ENCODE data around the gene LRCH4.

LRCH4 gene

DNA sequence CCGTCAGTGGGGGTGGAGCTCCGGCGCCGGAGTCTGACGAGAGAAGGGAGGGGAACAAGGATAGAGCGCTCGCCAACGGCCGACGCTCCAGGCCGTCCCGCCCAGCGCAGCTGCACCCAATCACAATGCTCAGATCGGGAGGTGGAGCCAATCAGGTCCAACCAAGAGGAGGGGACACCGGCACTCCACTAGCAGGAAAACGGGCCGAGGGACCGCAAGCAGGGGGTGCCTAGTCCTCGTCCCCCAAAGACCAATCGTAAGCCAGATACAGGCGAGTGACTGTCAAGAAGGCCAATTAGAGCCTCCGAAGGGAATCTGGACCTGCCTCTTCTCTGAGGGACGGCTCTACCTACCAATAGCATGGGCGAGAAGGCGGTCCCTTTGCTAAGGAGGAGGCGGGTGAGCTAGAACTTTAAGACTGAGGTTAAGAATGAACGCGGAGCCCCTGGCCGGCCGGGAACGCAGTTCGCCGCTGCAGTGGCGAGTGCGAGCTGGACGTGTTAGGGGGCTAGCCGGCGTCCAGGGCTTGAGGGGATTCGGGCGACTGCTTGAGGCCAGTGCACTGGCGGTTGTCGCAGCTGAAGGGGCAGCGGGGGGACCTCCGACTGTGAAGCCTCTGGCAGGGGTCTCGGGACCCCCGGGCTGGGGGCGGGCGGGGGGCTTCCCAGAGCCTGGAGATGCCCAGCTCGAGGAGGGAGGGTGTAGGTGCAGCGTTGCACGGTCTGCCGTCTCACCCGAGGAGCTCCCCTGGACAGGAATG, 517 bp upstream of the LRCH4 start, which contains the start of gene FBXO24:
Gene FBXO24 (plus strand): TSS at position 63 of the 760 bp plus-strand sequence. CDS start 298 bp downstream, at position 361.
- DNase-seq (ENCODE audit: low read depth): peak; percentile 100
- peak within 1 kb of the TSS; percentile 80 for H3K4me3 ChIP-seq (replicated peaks; ENCODE audit: low read depth, low read length)
- TF ChIP-seq, protein P1, sequence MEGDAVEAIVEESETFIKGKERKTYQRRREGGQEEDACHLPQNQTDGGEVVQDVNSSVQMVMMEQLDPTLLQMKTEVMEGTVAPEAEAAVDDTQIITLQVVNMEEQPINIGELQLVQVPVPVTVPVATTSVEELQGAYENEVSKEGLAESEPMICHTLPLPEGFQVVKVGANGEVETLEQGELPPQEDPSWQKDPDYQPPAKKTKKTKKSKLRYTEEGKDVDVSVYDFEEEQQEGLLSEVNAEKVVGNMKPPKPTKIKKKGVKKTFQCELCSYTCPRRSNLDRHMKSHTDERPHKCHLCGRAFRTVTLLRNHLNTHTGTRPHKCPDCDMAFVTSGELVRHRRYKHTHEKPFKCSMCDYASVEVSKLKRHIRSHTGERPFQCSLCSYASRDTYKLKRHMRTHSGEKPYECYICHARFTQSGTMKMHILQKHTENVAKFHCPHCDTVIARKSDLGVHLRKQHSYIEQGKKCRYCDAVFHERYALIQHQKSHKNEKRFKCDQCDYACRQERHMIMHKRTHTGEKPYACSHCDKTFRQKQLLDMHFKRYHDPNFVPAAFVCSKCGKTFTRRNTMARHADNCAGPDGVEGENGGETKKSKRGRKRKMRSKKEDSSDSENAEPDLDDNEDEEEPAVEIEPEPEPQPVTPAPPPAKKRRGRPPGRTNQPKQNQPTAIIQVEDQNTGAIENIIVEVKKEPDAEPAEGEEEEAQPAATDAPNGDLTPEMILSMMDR (IDR thresholded peaks at IDR 0.05; ENCODE audit: low read length, missing control alignments): no peak

DNA sequence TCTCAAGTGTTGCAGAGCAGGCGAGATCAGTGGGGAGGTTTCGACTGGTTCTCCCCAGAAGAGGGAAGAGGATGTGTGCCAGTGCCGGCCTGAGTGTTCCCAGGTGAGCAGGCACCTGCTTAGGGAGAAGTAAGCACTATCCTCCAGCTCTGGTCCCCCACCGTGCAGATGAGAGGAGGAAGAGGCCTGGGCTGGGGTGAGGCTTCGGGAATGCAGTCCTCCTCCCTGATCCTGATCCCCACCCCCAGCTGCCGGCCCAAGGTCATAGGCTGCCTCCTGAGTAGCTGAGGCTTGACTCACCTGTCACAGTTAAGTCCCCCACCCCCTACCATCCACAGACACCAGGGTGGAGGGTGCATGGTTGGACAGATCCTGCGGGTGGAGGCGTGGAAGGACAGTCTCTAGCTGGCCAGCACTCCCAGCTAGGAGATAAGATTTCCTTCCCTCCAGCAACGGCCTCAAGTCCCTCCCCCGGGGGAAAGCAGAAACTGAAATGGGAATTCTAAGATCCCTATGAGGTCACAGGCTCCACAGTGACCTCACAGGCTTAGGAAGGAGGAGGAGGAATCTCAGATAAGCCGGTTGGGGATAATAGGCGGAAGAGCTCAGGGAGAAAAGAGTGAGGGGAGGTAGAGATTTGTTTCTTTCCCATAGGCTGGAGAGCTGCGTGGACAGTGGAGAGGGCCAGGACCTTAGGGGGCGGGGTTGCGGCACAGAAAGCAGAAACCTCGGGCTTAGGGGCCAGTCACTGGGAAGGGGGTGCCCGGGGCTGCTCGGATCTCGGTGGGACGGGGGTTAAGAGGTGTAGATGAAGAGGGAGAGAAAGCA, 1.0 kb downstream of the LRCH4 start:
- peak; percentile 96 for DNase-seq (ENCODE audit: low read depth)
- TF ChIP-seq, protein P1 (IDR thresholded peaks at IDR 0.05; ENCODE audit: low read length, missing control alignments): no peak
- peak overlapping the region; percentile 80 for H3K4me3 ChIP-seq (replicated peaks; ENCODE audit: low read depth, low read length)

DNA sequence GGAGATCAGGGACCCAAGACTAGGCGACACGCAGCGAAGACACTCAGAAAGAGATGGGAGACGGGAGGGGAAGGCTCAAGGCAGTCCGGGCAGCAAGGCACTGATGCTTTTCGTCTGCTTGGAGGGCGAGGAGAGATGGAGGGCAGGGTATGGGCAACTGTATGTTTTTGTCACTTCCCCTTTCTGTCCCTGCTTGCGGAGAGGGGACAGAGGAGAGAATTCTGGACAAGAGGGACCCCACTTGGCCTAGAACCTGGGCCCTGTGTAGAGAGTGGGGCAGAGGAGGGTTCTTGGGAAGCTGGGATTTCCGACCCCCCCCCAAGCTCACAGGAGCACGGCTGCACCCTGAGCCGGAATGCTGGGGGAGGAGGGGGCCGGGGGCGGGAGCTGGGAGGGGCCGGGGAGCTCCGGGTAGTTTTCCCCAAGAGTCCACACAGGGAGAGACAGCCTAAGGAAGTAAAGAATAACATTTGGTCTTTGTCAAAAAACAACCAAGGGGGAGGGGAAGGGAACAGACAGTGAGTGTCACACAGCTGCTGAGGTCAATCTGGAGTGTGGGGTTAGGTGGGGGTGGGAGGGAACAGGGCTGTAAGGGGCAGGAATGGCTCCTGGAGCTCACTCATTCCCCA, 1.8 kb downstream of the LRCH4 start:
- DNase-seq (ENCODE audit: low read depth): peak; percentile 67
- TF ChIP-seq, protein P1 (IDR thresholded peaks at IDR 0.05; ENCODE audit: low read length, missing control alignments): no peak
- peak overlapping the region; percentile 80 for H3K4me3 ChIP-seq (replicated peaks; ENCODE audit: low read depth, low read length)

DNA sequence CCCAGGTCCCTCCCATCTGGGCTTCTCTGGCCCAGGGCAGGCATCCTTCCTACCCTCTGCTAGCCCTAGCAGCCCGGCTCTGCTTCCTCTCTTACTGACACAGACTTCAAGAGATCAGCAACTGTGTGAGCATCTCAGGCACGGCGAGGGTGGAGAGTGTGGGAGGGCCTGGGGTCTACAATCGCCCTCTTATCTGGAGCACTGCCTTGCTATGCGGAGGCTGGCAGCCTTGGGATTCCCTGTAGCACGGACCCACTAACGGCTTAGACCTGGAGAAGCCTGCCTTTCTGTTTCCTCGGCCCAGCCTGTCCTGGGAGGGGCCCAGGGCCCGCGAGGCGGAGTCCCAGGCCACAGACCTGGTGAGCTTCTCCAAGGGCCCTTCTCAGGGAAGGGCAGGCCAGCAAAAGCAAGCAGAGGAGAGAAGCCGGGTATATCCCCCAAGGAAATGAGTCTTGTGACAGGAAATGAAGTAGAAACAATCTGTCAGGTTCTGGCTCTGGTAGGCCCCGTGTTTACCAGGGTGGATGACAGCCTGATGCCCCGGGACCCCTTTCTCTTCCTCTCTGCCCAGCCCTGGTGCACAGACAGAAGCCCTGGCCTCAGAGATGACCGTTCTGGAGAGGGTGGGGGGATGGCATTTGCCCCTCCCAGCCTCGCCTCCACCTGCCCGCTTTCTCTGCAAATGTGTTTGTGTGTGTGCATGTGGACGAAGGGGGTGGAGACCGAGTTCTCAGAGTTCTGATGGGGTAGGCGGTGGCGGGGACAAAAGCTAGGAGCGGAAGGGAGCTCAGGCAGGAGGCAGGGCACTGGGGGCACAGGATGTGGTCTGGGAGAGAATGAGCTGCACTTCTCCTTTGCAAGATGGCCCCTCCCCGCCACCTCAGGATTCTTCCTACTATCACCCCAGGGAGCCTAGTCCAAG, 2.5 kb downstream of the LRCH4 start:
- peak overlapping the region; percentile 80 for H3K4me3 ChIP-seq (replicated peaks; ENCODE audit: low read depth, low read length)
- DNase-seq (ENCODE audit: low read depth): peak; percentile 77
- TF ChIP-seq, protein P1 (IDR thresholded peaks at IDR 0.05; ENCODE audit: low read length, missing control alignments): no peak

DNA sequence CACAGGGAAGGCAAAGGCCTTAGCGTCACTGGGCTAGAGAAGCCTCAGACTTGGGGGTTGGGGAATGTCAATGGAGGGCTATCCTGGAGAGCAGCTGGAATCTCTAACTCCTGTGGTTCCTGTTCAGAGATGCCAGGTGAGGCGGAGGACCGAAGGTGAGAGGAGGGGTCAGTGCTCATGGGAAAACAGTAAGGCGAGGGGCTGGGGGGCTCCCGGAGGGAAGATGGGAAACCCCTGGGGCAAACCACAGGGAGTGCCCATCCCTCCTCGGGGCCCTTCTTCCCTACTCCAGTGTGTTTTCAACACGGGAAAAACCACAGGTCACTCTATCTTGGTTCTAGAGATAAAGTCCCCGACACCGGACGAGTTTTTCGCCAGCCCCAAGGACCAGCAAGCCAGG, 3.3 kb downstream of the LRCH4 start:
- TF ChIP-seq, protein P1 (IDR thresholded peaks at IDR 0.05; ENCODE audit: low read length, missing control alignments): no peak
- peak overlapping the region; percentile 80 for H3K4me3 ChIP-seq (replicated peaks; ENCODE audit: low read depth, low read length)
- no peak for DNase-seq (ENCODE audit: low read depth)

DNA sequence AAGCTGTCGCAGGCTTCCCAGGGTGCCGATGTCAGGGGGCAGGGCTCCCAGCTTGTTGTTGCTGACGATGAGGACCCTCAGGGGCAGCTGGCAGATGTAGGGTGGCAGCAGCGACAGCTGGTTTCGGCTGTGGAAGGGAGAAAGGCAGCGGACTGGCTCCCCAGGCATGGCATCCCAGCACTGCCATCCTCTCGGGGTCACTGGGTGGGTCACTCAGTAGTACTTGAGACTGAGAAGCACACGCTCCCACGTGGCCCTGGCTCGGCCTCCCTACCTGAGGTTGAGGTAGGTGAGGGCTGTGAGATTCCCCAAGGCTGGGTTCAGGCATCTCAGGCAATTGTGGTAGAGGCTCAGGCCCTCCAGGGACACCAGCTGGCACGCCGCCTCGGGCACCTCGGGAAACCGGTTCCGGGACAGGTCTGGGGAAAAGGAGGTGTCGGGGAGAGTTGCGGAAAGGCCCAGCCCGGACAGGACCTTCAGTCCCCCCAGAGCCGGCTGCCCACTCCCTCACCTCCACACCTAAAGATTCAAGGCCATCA, 3.8 kb downstream of the LRCH4 start:
- TF ChIP-seq, protein P1 (IDR thresholded peaks at IDR 0.05; ENCODE audit: low read length, missing control alignments): no peak
- no peak for DNase-seq (ENCODE audit: low read depth)
- H3K4me3 ChIP-seq (replicated peaks; ENCODE audit: low read depth, low read length): no peak overlapping the region
